ENCODE measurements around the gene DOCK7.
"Not testable (repeated sequence)": the region's sequence is repeated elsewhere in the genome, so short reads cannot be mapped to it uniquely, and the experiment has no call there.

The DOCK7 gene

DNA sequence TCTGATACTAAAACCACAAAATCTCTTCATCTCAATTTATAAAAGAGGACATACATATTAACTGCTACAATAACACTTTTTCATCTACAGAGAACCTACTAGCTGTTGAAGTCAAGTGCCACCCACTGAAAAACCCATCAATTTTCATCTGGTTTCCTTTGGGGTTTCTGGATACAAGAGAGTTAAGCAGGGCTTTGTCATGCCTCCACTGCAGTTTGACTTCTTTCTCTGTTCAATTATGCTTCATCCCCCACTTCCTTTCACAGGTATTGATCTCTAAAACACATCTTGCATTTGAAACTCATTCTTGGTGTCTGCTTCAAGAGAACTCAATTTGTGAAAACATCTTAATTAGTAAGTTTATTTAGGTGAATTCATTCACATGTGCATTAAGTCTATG lies 151.3 kb downstream of the DOCK7 start:
- DNase-seq (ENCODE audit: low read depth in 2 of 2): no peak

GRCh38 chr1:62530516-62531154 lies 157.6 kb downstream of the DOCK7 start:
- no peak for DNase-seq (ENCODE audit: low read depth in 2 of 2)

DNA sequence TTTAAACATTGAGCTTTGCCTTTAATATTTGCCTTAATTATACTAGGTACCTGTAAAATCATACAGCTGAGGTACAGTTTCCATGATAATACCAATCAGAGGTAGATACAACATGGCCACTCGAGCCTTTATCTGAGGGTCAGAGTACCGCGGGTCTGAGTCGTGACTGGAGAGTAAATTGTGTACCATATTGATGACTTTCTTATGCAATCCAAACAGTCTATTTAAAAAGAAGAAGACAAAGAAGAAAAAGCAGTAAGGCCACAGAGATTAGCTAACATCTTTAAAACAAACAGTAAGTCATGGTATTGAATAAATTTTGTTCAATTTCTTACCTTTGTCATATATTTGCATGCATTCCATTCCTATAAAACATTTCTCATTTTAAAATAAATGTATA lies 159.0 kb downstream of the DOCK7 start:
- no peak for DNase-seq (ENCODE audit: low read depth in 2 of 2)

GRCh38 chr1:62528015-62528414 lies 160.2 kb downstream of the DOCK7 start:
- no peak for DNase-seq (ENCODE audit: low read depth in 2 of 2)

GRCh38 chr1:62527346-62527745 lies 160.8 kb downstream of the DOCK7 start:
- DNase-seq (ENCODE audit: low read depth in 2 of 2): not testable (repeated sequence)

- DNase-seq (ENCODE audit: low read depth in 2 of 2): no peak
Observed at GRCh38 chr1:62523860-62524259, 164.3 kb downstream of the DOCK7 start.

DNA sequence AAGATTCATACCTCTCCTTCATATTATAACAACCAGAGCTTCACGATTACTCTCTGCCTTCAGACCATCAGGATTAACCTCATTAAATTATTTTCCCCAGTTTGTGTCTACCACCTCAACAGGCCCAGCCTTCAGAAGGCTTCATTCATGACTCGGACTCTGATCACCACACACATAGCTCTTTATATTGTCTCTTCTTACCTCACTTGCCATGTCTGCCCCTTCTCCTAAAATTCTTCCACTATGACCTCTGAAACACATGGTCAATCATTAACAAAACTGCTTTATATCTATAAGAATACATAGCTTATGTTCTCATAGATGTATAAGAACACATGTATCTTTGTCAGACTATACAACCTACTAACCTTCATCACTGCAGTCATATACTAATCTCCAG lies 171.6 kb downstream of the DOCK7 start:
- DNase-seq (ENCODE audit: low read depth in 2 of 2): no peak

GRCh38 chr1:62514746-62515423 lies 173.3 kb downstream of the DOCK7 start:
- DNase-seq (ENCODE audit: low read depth in 2 of 2): no peak

GRCh38 chr1:62513013-62513412 lies 175.2 kb downstream of the DOCK7 start:
- no peak for DNase-seq (ENCODE audit: low read depth in 2 of 2)

DNA sequence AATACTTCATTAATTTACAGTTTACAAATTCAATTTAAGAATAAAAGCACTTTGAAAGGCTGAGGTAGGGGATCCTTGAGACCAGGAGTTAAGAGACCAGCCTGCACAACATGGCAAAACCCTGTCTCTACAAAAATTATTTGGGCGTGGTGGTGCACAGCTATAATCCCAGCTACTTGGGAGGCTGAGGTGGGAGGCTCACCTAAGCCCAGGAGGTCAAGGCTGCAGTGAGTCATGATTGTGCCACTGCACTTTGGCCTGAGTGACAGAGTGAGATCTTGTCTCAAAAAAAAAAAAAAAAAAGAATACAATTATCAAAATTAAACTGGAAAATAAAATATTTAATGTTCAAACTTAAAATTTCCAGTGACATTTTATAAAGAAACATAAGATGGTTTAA lies 179.2 kb downstream of the DOCK7 start:
- no peak for DNase-seq (ENCODE audit: low read depth in 2 of 2)

GRCh38 chr1:62508187-62508758 lies 179.9 kb downstream of the DOCK7 start:
- no peak for DNase-seq (ENCODE audit: low read depth in 2 of 2)

DNA sequence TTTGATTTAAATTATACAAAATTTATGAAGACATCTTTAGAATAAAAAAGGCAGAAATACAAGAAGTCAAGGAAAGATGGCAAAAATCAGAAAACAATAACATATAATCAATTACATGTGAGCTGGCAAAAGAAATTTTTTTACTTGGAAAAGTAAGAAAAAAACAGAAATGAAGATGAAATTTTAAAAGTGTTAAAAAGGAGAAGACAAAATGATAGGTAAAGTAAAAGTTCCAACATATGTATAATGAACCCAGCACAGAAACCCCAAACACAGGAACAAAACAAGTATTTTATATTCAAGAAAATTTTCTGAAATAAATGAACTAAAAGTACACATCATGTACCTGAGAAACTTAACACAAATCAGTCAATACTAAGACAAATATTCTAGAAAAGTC lies 188.0 kb downstream of the DOCK7 start:
- no peak for DNase-seq (ENCODE audit: low read depth in 2 of 2)

- no peak for DNase-seq (ENCODE audit: low read depth in 2 of 2)
Observed at GRCh38 chr1:62494137-62494536, 194.0 kb downstream of the DOCK7 start.

- no peak for DNase-seq (ENCODE audit: low read depth in 2 of 2)
Observed at GRCh38 chr1:62493656-62494055, 194.5 kb downstream of the DOCK7 start.

DNA sequence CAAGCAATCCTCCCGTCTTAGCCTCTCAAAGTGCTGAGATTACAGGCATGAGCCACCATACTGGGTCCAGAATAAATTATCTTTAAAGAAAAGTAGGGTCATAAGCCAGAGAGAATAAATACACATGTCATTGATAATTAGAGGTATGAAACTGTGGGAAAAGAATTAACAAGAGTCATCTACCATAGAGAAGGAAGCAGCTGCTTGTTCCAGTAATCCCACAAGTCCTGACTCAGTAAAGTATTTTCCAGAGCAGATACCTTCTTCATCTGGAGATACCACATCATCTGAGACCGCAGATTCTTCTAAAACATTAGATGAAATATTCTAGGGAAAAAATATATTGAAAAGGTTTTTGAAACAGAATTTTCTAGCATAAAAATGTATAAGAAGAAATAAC lies 195.7 kb downstream of the DOCK7 start:
- no peak for DNase-seq (ENCODE audit: low read depth in 2 of 2)

DNA sequence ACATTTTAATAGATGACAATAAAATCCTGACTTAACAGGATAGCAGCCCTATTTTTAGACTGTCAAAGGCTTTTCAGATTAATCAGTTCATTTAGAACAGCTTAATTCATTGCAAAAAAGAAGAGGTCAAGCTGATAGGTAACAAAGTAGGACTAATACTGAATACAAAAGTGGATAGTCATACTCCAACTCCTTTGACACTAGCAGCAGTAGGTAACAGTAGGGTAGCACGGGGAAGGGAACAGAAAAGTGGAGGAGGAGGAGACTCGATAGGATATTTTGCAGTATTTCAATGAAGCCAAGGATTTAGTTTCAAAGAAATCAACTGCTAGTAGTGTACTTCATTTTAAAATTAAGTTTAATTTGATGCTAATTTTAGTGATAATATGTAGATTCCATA lies 200.2 kb downstream of the DOCK7 start:
- DNase-seq (ENCODE audit: low read depth in 2 of 2): no peak

DNA sequence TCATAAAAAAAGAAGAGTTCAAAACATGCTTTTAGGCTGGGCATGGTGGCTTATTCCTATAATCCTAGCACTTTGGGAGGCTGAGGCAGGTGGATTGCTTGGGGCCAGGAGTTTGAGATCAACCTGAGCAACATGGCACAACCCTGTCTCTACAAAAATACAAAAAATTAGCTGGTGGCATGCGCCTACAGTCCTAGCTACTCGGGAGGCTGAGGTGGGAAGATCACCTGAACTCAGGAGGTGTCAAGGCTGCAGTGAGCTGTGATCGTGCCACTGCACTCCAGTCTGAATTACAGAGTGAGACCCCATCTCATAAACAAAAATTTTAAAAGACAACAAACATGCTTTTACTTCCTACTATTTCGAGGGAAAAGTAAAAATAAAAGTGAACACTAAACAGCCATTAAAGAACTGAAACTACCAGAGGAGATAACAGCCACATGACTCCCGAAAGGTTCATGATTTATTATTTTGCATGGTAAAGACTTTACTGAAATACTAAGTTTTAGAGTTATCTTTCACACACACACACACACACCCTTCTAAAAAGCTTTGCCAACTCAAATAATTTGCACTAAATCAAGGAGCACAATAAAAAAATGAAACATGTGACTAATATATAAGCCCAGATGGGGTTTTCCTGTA lies 203.2 kb downstream of the DOCK7 start:
- DNase-seq (ENCODE audit: low read depth in 2 of 2): no peak

DNA sequence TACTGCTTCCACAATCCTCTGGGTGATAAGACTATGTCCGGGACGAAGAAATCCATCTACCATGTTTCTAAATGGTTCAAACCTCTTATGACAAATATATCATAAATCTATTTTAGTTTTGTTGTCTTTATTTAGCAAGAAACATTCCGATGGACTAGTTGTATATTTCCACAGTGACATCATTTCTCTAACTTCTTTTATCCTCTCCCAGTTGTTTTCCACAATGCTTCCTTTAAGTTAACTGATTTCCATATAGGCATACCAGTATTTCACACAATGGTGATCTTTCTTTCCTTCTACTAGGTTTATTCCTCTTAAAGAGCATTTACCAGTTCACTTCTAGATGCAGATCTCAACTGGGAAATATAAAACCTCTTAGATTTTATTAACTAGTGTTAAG lies 206.5 kb downstream of the DOCK7 start:
- no peak for DNase-seq (ENCODE audit: low read depth in 2 of 2)

- no peak for DNase-seq (ENCODE audit: low read depth in 2 of 2)
Observed at GRCh38 chr1:62476525-62477219, 211.5 kb downstream of the DOCK7 start.

GRCh38 chr1:62467092-62467491 lies 221.1 kb downstream of the DOCK7 start:
- no peak for DNase-seq (ENCODE audit: low read depth in 2 of 2)

DNA sequence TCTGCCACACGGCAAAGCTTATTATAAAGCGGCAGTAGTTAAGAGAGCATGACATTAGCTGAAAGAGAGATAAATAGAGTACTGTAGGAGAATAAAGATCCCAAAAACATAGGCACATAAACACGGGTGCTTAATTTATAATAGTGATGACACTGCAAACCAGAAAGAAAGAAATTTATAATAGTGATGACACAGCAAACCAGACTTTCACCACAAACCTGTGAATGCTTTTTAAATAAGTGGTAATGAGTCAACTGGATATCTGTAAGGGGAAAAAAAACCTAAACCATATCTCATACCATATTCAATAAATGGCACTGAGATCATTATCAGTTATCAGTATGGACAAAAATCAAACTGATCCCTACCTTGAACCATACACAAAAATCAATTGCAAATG lies 225.8 kb downstream of the DOCK7 start:
- no peak for DNase-seq (ENCODE audit: low read depth in 2 of 2)

- DNase-seq (ENCODE audit: low read depth in 2 of 2): no peak
Observed at GRCh38 chr1:62457955-62458354, 230.2 kb downstream of the DOCK7 start.
